Measurements from ENCODE around the gene ADGRL1. TPM values are rescaled to one million over a fixed set of nuclear protein-coding genes. Genes with fewer than 3 reads are reported as not detected.
"Not testable (repeated sequence)": the region's sequence is repeated elsewhere in the genome, so short reads cannot be mapped to it uniquely, and the experiment has no call there.

Gene ADGRL1
- polyA plus RNA-seq, 2 donors, result 4.7 to 11.1 TPM

GRCh38 chr19:14197288-14197687 is 8.7 kb downstream of the ADGRL1 start:
- H3K4me3 ChIP-seq (ENCODE audit: low read depth in 1 of 2, low read length in 2 of 2); H3K27me3 ChIP-seq (ENCODE audit: control insufficient read depth in 1 of 2, insufficient read depth in 2 of 2, low read length in 2 of 2); H3K36me3 ChIP-seq (ENCODE audit: control insufficient read depth in 2 of 2, insufficient read depth in 2 of 2, low read length in 1 of 2); H3K9me3 ChIP-seq (ENCODE audit: control insufficient read depth in 2 of 2, insufficient read depth in 1 of 2, low read depth in 1 of 2, low read length in 1 of 2); H3K27ac ChIP-seq (ENCODE audit: low read depth in 2 of 2, low read length in 1 of 2); H3K4me1 ChIP-seq (ENCODE audit: control insufficient read depth in 2 of 2, insufficient read depth in 2 of 2, low read length in 1 of 2): not testable (repeated sequence)
- WGBS, 2 donors, result 93% methylated on average over 6 of the region's 7 CpGs

- H3K4me3 ChIP-seq (ENCODE audit: low read depth in 1 of 2, low read length in 2 of 2), result not testable (repeated sequence)
Observed at GRCh38 chr19:14196105-14196504, 9.9 kb downstream of the ADGRL1 start.

GRCh38 chr19:14195216-14195615 is 10.8 kb downstream of the ADGRL1 start:
- H3K4me1 ChIP-seq (ENCODE audit: control insufficient read depth in 2 of 2, insufficient read depth in 2 of 2, low read length in 1 of 2); H3K4me3 ChIP-seq (ENCODE audit: low read depth in 1 of 2, low read length in 2 of 2); H3K9me3 ChIP-seq (ENCODE audit: control insufficient read depth in 2 of 2, insufficient read depth in 1 of 2, low read depth in 1 of 2, low read length in 1 of 2); H3K27ac ChIP-seq (ENCODE audit: low read depth in 2 of 2, low read length in 1 of 2); H3K27me3 ChIP-seq (ENCODE audit: control insufficient read depth in 1 of 2, insufficient read depth in 2 of 2, low read length in 2 of 2); H3K36me3 ChIP-seq (ENCODE audit: control insufficient read depth in 2 of 2, insufficient read depth in 2 of 2, low read length in 1 of 2): not testable (repeated sequence)
- WGBS, 2 donors, result 84 to 88% methylated on average over 11 to 12 of the region's 12 CpGs

More at GRCh38 chr19:14196105-14196504, 9.9 kb downstream of the ADGRL1 start:
- not testable (repeated sequence) for H3K4me1 ChIP-seq (ENCODE audit: control insufficient read depth in 2 of 2, insufficient read depth in 2 of 2, low read length in 1 of 2); H3K36me3 ChIP-seq (ENCODE audit: control insufficient read depth in 2 of 2, insufficient read depth in 2 of 2, low read length in 1 of 2); H3K27ac ChIP-seq (ENCODE audit: low read depth in 2 of 2, low read length in 1 of 2); H3K27me3 ChIP-seq (ENCODE audit: control insufficient read depth in 1 of 2, insufficient read depth in 2 of 2, low read length in 2 of 2); H3K9me3 ChIP-seq (ENCODE audit: control insufficient read depth in 2 of 2, insufficient read depth in 1 of 2, low read depth in 1 of 2, low read length in 1 of 2)
- WGBS, 2 donors, result 27 to 36% methylated on average over 12 of the region's 12 CpGs

GRCh38 chr19:14189415-14189814 is 16.6 kb downstream of the ADGRL1 start:
- H3K36me3 ChIP-seq (ENCODE audit: control insufficient read depth in 2 of 2, insufficient read depth in 2 of 2, low read length in 1 of 2), result no peaks in the 10 kb centered on the region
- no peak overlapping the region for H3K27ac ChIP-seq (ENCODE audit: low read depth in 2 of 2, low read length in 1 of 2)
- no peaks in the 10 kb centered on the region for H3K27me3 ChIP-seq (ENCODE audit: control insufficient read depth in 1 of 2, insufficient read depth in 2 of 2, low read length in 2 of 2)
- WGBS, 2 donors, result 95 to 97% methylated on average over 12 of the region's 12 CpGs
- no peaks in the 10 kb centered on the region for H3K4me1 ChIP-seq (ENCODE audit: control insufficient read depth in 2 of 2, insufficient read depth in 2 of 2, low read length in 1 of 2)
- no peak overlapping the region for H3K4me3 ChIP-seq (ENCODE audit: low read depth in 1 of 2, low read length in 2 of 2)
- no peaks in the 10 kb centered on the region for H3K9me3 ChIP-seq (ENCODE audit: control insufficient read depth in 2 of 2, insufficient read depth in 1 of 2, low read depth in 1 of 2, low read length in 1 of 2)

- H3K9me3 ChIP-seq (ENCODE audit: control insufficient read depth in 2 of 2, insufficient read depth in 1 of 2, low read depth in 1 of 2, low read length in 1 of 2); H3K4me3 ChIP-seq (ENCODE audit: low read depth in 1 of 2, low read length in 2 of 2); H3K36me3 ChIP-seq (ENCODE audit: control insufficient read depth in 2 of 2, insufficient read depth in 2 of 2, low read length in 1 of 2); H3K27ac ChIP-seq (ENCODE audit: low read depth in 2 of 2, low read length in 1 of 2); H3K27me3 ChIP-seq (ENCODE audit: control insufficient read depth in 1 of 2, insufficient read depth in 2 of 2, low read length in 2 of 2); H3K4me1 ChIP-seq (ENCODE audit: control insufficient read depth in 2 of 2, insufficient read depth in 2 of 2, low read length in 1 of 2): not testable (repeated sequence)
- 89 to 91% methylated on average over 7 of the region's 7 CpGs for WGBS, 2 donors
Observed at GRCh38 chr19:14188086-14188485, 17.9 kb downstream of the ADGRL1 start.

- no peaks in the 10 kb centered on the region for H3K27me3 ChIP-seq (ENCODE audit: control insufficient read depth in 1 of 2, insufficient read depth in 2 of 2, low read length in 2 of 2)
- H3K4me1 ChIP-seq (ENCODE audit: control insufficient read depth in 2 of 2, insufficient read depth in 2 of 2, low read length in 1 of 2), result peaks cover 0 to 2% of the 10 kb centered on the region in 2 donors
- no peak overlapping the region for H3K4me3 ChIP-seq (ENCODE audit: low read depth in 1 of 2, low read length in 2 of 2)
- H3K36me3 ChIP-seq (ENCODE audit: control insufficient read depth in 2 of 2, insufficient read depth in 2 of 2, low read length in 1 of 2), result no peaks in the 10 kb centered on the region
- H3K9me3 ChIP-seq (ENCODE audit: control insufficient read depth in 2 of 2, insufficient read depth in 1 of 2, low read depth in 1 of 2, low read length in 1 of 2), result no peaks in the 10 kb centered on the region
- 85 to 87% methylated on average over 12 of the region's 12 CpGs for WGBS, 2 donors
- no peak overlapping the region for H3K27ac ChIP-seq (ENCODE audit: low read depth in 2 of 2, low read length in 1 of 2)
Observed at GRCh38 chr19:14187561-14187960, 18.4 kb downstream of the ADGRL1 start.

- not testable (repeated sequence) for H3K4me3 ChIP-seq (ENCODE audit: low read depth in 1 of 2, low read length in 2 of 2); H3K4me1 ChIP-seq (ENCODE audit: control insufficient read depth in 2 of 2, insufficient read depth in 2 of 2, low read length in 1 of 2); H3K27me3 ChIP-seq (ENCODE audit: control insufficient read depth in 1 of 2, insufficient read depth in 2 of 2, low read length in 2 of 2); H3K27ac ChIP-seq (ENCODE audit: low read depth in 2 of 2, low read length in 1 of 2); H3K36me3 ChIP-seq (ENCODE audit: control insufficient read depth in 2 of 2, insufficient read depth in 2 of 2, low read length in 1 of 2); H3K9me3 ChIP-seq (ENCODE audit: control insufficient read depth in 2 of 2, insufficient read depth in 1 of 2, low read depth in 1 of 2, low read length in 1 of 2)
- 90 to 91% methylated on average over 9 of the region's 9 CpGs for WGBS, 2 donors
Observed at GRCh38 chr19:14186684-14187083, 19.3 kb downstream of the ADGRL1 start.

GRCh38 chr19:14185691-14186090 is 20.3 kb downstream of the ADGRL1 start:
- not testable (repeated sequence) for H3K36me3 ChIP-seq (ENCODE audit: control insufficient read depth in 2 of 2, insufficient read depth in 2 of 2, low read length in 1 of 2); H3K4me1 ChIP-seq (ENCODE audit: control insufficient read depth in 2 of 2, insufficient read depth in 2 of 2, low read length in 1 of 2); H3K27ac ChIP-seq (ENCODE audit: low read depth in 2 of 2, low read length in 1 of 2); H3K9me3 ChIP-seq (ENCODE audit: control insufficient read depth in 2 of 2, insufficient read depth in 1 of 2, low read depth in 1 of 2, low read length in 1 of 2); H3K27me3 ChIP-seq (ENCODE audit: control insufficient read depth in 1 of 2, insufficient read depth in 2 of 2, low read length in 2 of 2); H3K4me3 ChIP-seq (ENCODE audit: low read depth in 1 of 2, low read length in 2 of 2)
- 92 to 95% methylated on average over 1 of the region's 1 CpG for WGBS, 2 donors

- Histone ChIP-seq H3K27me3 (ENCODE audit: control insufficient read depth in 1 of 2, insufficient read depth in 2 of 2, low read length in 2 of 2) (no peaks in the 10 kb centered on the region), H3K4me3 (ENCODE audit: low read depth in 1 of 2, low read length in 2 of 2) (no peak overlapping the region), H3K27ac (ENCODE audit: low read depth in 2 of 2, low read length in 1 of 2) (no peak overlapping the region), H3K4me1 (ENCODE audit: control insufficient read depth in 2 of 2, insufficient read depth in 2 of 2, low read length in 1 of 2) (peaks cover 2% of the 10 kb centered on the region in 2 donors), H3K36me3 (ENCODE audit: control insufficient read depth in 2 of 2, insufficient read depth in 2 of 2, low read length in 1 of 2) (no peaks in the 10 kb centered on the region), H3K9me3 (ENCODE audit: control insufficient read depth in 2 of 2, insufficient read depth in 1 of 2, low read depth in 1 of 2, low read length in 1 of 2) (no peaks in the 10 kb centered on the region)
- WGBS, 2 donors, result 95% methylated on average over 5 of the region's 5 CpGs
Observed at GRCh38 chr19:14185158-14185557, 20.8 kb downstream of the ADGRL1 start.

- Histone ChIP-seq H3K27me3 (ENCODE audit: control insufficient read depth in 1 of 2, insufficient read depth in 2 of 2, low read length in 2 of 2) (no peaks in the 10 kb centered on the region), H3K4me1 (ENCODE audit: control insufficient read depth in 2 of 2, insufficient read depth in 2 of 2, low read length in 1 of 2) (peaks cover 2% of the 10 kb centered on the region in 2 donors), H3K4me3 (ENCODE audit: low read depth in 1 of 2, low read length in 2 of 2) (no peak overlapping the region), H3K27ac (ENCODE audit: low read depth in 2 of 2, low read length in 1 of 2) (no peak overlapping the region), H3K36me3 (ENCODE audit: control insufficient read depth in 2 of 2, insufficient read depth in 2 of 2, low read length in 1 of 2) (no peaks in the 10 kb centered on the region), H3K9me3 (ENCODE audit: control insufficient read depth in 2 of 2, insufficient read depth in 1 of 2, low read depth in 1 of 2, low read length in 1 of 2) (no peaks in the 10 kb centered on the region)
- whole genome bisulfite sequencing, 2 donors, result 74 to 79% methylated on average over 14 of the region's 14 CpGs
Observed at GRCh38 chr19:14183741-14184350, 22.1 kb downstream of the ADGRL1 start.
